Measurements from ENCODE around the gene MUC12.

Gene MUC12

GRCh38 chr7:100957832-100958421 lies 11.4 kb upstream of the MUC12 start:
- no peak for TF ChIP-seq CTCF (IDR thresholded peaks at IDR 0.05; ENCODE audit: low read depth, low read length)
- peaks cover 26% of the 10 kb centered on the region for H3K27me3 ChIP-seq
- H3K36me3 ChIP-seq: no peaks in the 10 kb centered on the region
- H3K4me3 ChIP-seq (ENCODE audit: low read depth, low read length): no peak overlapping the region
- H3K4me1 ChIP-seq: no peaks in the 10 kb centered on the region
- no peaks in the 10 kb centered on the region for H3K9me3 ChIP-seq
- DNase-seq: no peak

- H3K36me3 ChIP-seq: no peaks in the 10 kb centered on the region
- DNase-seq: no peak
- no peak overlapping the region for H3K4me3 ChIP-seq (ENCODE audit: low read depth, low read length)
- H3K9me3 ChIP-seq: no peaks in the 10 kb centered on the region
- no peaks in the 10 kb centered on the region for H3K4me1 ChIP-seq
- H3K27me3 ChIP-seq: peaks cover 40% of the 10 kb centered on the region
- TF ChIP-seq CTCF (IDR thresholded peaks at IDR 0.05; ENCODE audit: low read depth, low read length): no peak
Measured at GRCh38 chr7:100959894-100960293, 9.5 kb upstream of the MUC12 start.

GRCh38 chr7:100962537-100962936 lies 6.8 kb upstream of the MUC12 start:
- TF ChIP-seq CTCF (IDR thresholded peaks at IDR 0.05; ENCODE audit: low read depth, low read length): no peak
- peaks cover 66% of the 10 kb centered on the region for H3K27me3 ChIP-seq

GRCh38 chr7:100963386-100963785 lies 6.0 kb upstream of the MUC12 start:
- TF ChIP-seq CTCF (IDR thresholded peaks at IDR 0.05; ENCODE audit: low read depth, low read length): no peak
- peaks cover 73% of the 10 kb centered on the region for H3K27me3 ChIP-seq

More at GRCh38 chr7:100962537-100962936, 6.8 kb upstream of the MUC12 start:
- no peak overlapping the region for H3K4me3 ChIP-seq (ENCODE audit: low read depth, low read length)
- H3K36me3 ChIP-seq: no peaks in the 10 kb centered on the region
- DNase-seq: no peak
- no peaks in the 10 kb centered on the region for H3K9me3 ChIP-seq
- H3K4me1 ChIP-seq: no peaks in the 10 kb centered on the region; the same call in 1 of the 2 replicates

GRCh38 chr7:100963874-100964273 lies 5.5 kb upstream of the MUC12 start:
- Histone ChIP-seq H3K4me3 (ENCODE audit: low read depth, low read length) (no peak overlapping the region), H3K27me3 (peaks cover 78% of the 10 kb centered on the region), H3K4me1 (no peaks in the 10 kb centered on the region; the same call in 1 of the 2 replicates), H3K36me3 (no peaks in the 10 kb centered on the region), H3K9me3 (no peaks in the 10 kb centered on the region)
- no peak for DNase-seq
- TF ChIP-seq CTCF (IDR thresholded peaks at IDR 0.05; ENCODE audit: low read depth, low read length): no peak

More at GRCh38 chr7:100963386-100963785, 6.0 kb upstream of the MUC12 start:
- Histone ChIP-seq H3K36me3 (no peaks in the 10 kb centered on the region), H3K9me3 (no peaks in the 10 kb centered on the region), H3K4me3 (ENCODE audit: low read depth, low read length) (no peak overlapping the region), H3K4me1 (no peaks in the 10 kb centered on the region; the same call in 1 of the 2 replicates)
- DNase-seq: no peak

GRCh38 chr7:100964630-100965029 lies 4.7 kb upstream of the MUC12 start:
- no peak for TF ChIP-seq CTCF (IDR thresholded peaks at IDR 0.05; ENCODE audit: low read depth, low read length)
- Histone ChIP-seq H3K9me3 (no peaks in the 10 kb centered on the region), H3K4me3 (ENCODE audit: low read depth, low read length) (no peak overlapping the region), H3K27me3 (peaks cover 80% of the 10 kb centered on the region), H3K4me1 (no peaks in the 10 kb centered on the region; the same call in 1 of the 2 replicates), H3K36me3 (no peaks in the 10 kb centered on the region)
- no peak for DNase-seq

All from BE2C (cell line).